ENCODE results near the gene DGCR6L.

DNA sequence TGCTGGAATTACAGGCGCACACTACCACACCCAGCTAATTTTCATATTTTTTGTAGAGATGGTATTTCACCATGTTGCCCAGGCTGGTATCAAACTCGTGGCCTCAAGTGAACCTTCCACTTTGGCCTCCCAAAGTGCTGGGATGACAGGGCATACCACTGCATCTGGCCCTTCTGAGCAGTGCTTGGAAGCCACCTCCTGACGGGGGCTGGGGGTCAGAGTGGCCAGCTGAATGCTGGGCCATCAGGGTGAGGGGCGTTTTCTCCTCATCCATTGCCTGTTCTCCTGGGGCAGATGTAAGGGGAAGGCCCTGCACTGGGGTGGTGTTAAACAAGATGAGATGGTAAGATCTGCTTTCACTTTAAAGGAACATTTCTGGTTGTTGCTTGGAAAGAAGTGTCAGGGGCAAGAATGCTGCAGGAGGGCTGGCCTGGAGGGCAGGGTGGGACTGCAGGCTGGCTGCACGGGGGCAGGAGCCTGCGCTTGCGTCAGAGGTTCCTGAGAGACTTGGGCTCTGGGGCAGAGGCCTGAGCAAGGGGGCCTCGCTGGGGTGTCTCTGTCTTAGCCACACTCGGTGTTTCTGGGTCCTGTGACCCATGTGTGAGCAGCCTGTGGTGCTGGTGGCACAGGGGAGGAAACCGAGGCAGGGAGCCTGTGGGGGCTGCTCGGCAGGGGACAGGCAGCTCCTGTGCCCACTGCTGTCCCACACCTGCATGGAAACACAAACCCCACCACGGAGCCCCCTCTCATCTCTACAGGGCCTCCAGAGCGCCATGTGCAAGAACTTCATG is 17.2 kb downstream of the DGCR6L start:
- TF ChIP-seq ARNTL (CRISPR knock-in tag; IDR thresholded peaks at IDR 0.05; ENCODE audit: borderline replicate concordance, low read depth) (no peak), PPARA (CRISPR knock-in tag; IDR thresholded peaks at IDR 0.05; ENCODE audit: borderline replicate concordance) (no peak), TSHZ2 (CRISPR knock-in tag; IDR thresholded peaks at IDR 0.05) (no peak), BACH2 (CRISPR knock-in tag; IDR thresholded peaks at IDR 0.05; ENCODE audit: borderline replicate concordance) (no peak)
- TF ChIP-seq, protein P1, sequence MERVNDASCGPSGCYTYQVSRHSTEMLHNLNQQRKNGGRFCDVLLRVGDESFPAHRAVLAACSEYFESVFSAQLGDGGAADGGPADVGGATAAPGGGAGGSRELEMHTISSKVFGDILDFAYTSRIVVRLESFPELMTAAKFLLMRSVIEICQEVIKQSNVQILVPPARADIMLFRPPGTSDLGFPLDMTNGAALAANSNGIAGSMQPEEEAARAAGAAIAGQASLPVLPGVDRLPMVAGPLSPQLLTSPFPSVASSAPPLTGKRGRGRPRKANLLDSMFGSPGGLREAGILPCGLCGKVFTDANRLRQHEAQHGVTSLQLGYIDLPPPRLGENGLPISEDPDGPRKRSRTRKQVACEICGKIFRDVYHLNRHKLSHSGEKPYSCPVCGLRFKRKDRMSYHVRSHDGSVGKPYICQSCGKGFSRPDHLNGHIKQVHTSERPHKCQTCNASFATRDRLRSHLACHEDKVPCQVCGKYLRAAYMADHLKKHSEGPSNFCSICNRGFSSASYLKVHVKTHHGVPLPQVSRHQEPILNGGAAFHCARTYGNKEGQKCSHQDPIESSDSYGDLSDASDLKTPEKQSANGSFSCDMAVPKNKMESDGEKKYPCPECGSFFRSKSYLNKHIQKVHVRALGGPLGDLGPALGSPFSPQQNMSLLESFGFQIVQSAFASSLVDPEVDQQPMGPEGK (CRISPR knock-in tag; IDR thresholded peaks at IDR 0.05; ENCODE audit: borderline replicate concordance) = no peak

Data from SK-N-SH treated with all-trans-retinoic acid at 6 μM for 48 hours (cell line).